Mammary epithelial cell (primary cell): ENCODE measurements around the gene SMCO4.

Experiments used
- EZH2 ChIP-seq: IDR thresholded peaks from 2 replicates; pipeline ENCODE4 v1.6.1; 2012; ENCODE audit warnings: low read length, inconsistent platforms, borderline replicate concordance
- TF ChIP-seq, protein P1 (sequence below), 2 donors: IDR thresholded peaks in 1 of 2; conservative IDR thresholded peaks in 1 of 2; 2 replicates each; pipeline ENCODE4 v1.5.1; 2011 to 2012; ENCODE audit warnings: inconsistent platforms in 2 of 2, low read length in 2 of 2, mild to moderate bottlenecking in 2 of 2, control low read depth in 1 of 2, low read depth in 1 of 2; ENCODE audit not compliant: insufficient read depth in 1 of 2; ENCODE audit errors: extremely low read depth in 1 of 2

DNA sequence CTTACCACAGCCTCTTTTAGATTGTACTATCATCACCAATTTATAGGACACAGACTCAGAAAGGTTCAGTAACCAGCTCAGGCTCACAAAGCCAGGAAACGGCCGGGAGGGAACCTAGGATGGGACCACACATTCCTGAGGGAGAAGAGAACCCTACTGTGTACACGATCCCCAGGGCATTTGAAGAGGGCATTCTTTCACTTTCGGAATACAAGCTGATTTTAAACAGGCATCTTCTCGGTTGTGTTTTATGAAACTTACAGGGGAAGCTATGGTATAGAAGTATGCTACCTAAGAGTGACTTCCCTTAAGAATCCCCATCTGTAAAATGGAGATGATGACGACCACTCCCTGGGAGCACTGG, 19.0 kb downstream of the SMCO4 start:
- TF ChIP-seq, protein P1, sequence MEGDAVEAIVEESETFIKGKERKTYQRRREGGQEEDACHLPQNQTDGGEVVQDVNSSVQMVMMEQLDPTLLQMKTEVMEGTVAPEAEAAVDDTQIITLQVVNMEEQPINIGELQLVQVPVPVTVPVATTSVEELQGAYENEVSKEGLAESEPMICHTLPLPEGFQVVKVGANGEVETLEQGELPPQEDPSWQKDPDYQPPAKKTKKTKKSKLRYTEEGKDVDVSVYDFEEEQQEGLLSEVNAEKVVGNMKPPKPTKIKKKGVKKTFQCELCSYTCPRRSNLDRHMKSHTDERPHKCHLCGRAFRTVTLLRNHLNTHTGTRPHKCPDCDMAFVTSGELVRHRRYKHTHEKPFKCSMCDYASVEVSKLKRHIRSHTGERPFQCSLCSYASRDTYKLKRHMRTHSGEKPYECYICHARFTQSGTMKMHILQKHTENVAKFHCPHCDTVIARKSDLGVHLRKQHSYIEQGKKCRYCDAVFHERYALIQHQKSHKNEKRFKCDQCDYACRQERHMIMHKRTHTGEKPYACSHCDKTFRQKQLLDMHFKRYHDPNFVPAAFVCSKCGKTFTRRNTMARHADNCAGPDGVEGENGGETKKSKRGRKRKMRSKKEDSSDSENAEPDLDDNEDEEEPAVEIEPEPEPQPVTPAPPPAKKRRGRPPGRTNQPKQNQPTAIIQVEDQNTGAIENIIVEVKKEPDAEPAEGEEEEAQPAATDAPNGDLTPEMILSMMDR (conservative IDR thresholded peaks at IDR 0.05 in 1 of 2, IDR thresholded peaks at IDR 0.05 in 1 of 2; ENCODE audit: extremely low read depth in 1 of 2, insufficient read depth in 1 of 2, low read depth in 1 of 2, low read length in 2 of 2), result no peak
- TF ChIP-seq EZH2, result no peak
